Pericardium fibroblast (primary cell): ENCODE results near the gene GAD1. TPM values are rescaled to one million over a fixed set of nuclear protein-coding genes. Genes with fewer than 3 reads are reported as not detected.

Source experiments
- total RNA-seq: library from RNA; depleted of rRNA; stranded (reverse); fragments of >200 nt; gene quantifications from 2 replicates; pipeline ENCODE4 v1.2.3, GENCODE V29; 2015

The GAD1 gene
- total RNA-seq = not detected in 2 replicates

DNA sequence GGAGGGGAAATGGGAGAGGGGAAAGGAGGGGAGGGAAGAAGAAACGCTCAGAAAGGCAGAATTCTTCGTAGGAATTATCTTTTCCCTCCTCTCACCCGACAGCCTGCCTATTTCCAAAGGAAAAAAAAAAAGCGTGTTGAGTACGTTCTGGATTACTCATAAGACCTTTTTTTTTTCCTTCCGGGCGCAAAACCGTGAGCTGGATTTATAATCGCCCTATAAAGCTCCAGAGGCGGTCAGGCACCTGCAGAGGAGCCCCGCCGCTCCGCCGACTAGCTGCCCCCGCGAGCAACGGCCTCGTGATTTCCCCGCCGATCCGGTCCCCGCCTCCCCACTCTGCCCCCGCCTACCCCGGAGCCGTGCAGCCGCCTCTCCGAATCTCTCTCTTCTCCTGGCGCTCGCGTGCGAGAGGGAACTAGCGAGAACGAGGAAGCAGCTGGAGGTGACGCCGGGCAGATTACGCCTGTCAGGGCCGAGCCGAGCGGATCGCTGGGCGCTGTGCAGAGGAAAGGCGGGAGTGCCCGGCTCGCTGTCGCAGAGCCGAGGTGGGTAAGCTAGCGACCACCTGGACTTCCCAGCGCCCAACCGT lies at the start of gene GAD1:
GAD1 (plus strand) TSS at position 384 of the 589 bp plus-strand sequence. CDS start 1,705 bp downstream, outside the sequence.

DNA sequence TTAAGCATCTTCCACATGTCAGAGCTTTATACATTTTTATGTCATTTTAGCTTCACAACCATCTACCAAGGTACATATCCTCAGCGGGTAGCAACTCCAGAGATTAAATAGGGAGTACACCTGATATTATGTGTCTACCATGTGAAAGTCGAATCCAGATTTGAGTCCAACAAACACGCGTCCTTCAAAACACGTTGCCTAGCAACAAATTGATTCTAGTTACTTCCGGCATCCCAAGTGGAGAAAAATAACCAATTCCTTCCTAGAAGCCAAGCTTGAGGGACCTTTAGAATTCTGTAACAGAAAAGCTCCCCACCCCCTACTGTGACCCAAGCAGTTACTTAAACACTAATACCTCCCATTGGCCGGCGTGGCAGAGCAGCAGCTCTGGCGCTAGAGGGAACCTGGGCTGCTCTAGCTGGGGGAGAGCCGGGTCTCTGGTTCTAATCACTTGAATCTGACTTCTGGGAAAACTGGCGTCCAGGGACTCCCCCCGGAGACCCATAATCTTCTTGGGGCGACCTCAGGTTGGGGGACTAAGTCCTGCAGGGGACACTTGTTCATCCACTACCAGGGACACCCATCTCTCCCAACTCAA lies 46.6 kb upstream of the GAD1 start, which contains the start of gene ERICH2:
ERICH2 (plus strand) TSS at position 371 of the 598 bp plus-strand sequence. CDS start 304 bp downstream, outside the sequence.

Other genes starting within 250 kb of the GAD1 start
- gene SP5, start 101.5 kb upstream of the GAD1 start, total RNA-seq = not detected in 2 replicates
- 0.34 TPM in 1 of 2 replicates, not detected in the other for gene ERICH2, start 46.5 kb upstream of the GAD1 start, total RNA-seq
- gene GORASP2, start 112.4 kb downstream of the GAD1 start, total RNA-seq = 60.9 and 112 TPM in 2 replicates